ENCODE results near the gene COMMD3.

Gene COMMD3

GRCh38 chr10:22368981-22369380 lies 52.8 kb downstream of the COMMD3 start:
- no peak for DNase-seq

- DNase-seq: no peak
Observed at GRCh38 chr10:22369434-22370072, 53.4 kb downstream of the COMMD3 start.
